ENCODE results near the gene SNRNP70.
A peak's percentile ranks its signal among the peaks of the same experiment; 100 is the strongest.

The SNRNP70 gene

GRCh38 chr19:49102303-49102702 is 17.1 kb downstream of the SNRNP70 start:
- DNase-seq = no peak

- DNase-seq = no peak
Observed at GRCh38 chr19:49103331-49104085, 18.3 kb downstream of the SNRNP70 start.

GRCh38 chr19:49104229-49104864 is 19.1 kb downstream of the SNRNP70 start:
- DNase-seq = no peak

- peak; percentile 36 for DNase-seq
Observed at GRCh38 chr19:49106648-49107135, 21.4 kb downstream of the SNRNP70 start.

GRCh38 chr19:49107625-49108459 is 22.6 kb downstream of the SNRNP70 start:
- no peak for DNase-seq

- no peak for DNase-seq
Observed at GRCh38 chr19:49109051-49109450, 23.8 kb downstream of the SNRNP70 start.

GRCh38 chr19:49109569-49110233 is 24.4 kb downstream of the SNRNP70 start:
- no peak for DNase-seq

GRCh38 chr19:49110567-49110966 is 25.3 kb downstream of the SNRNP70 start:
- DNase-seq = no peak

- no peak for DNase-seq
Observed at GRCh38 chr19:49111218-49111998, 26.2 kb downstream of the SNRNP70 start.

- DNase-seq = peak; percentile 30
Observed at GRCh38 chr19:49113762-49114629, 28.7 kb downstream of the SNRNP70 start, which contains the start of gene LIN7B. LIN7B (plus strand) TSS chr19:49114370; CDS start chr19:49114405, 35 bp downstream.

- DNase-seq = peak; percentile 12
Observed at GRCh38 chr19:49114630-49115363, 29.5 kb downstream of the SNRNP70 start.

GRCh38 chr19:49116544-49116943 is 31.3 kb downstream of the SNRNP70 start:
- DNase-seq = no peak

GRCh38 chr19:49117677-49118564 is 32.7 kb downstream of the SNRNP70 start:
- DNase-seq = no peak

- peak; percentile 85 for DNase-seq
Observed at GRCh38 chr19:49118565-49119410, 33.5 kb downstream of the SNRNP70 start, which contains the start of gene C19orf73. C19orf73 (minus strand) TSS chr19:49119143; CDS start chr19:49119022, 121 bp downstream.

- DNase-seq = peak; percentile 45
Observed at GRCh38 chr19:49119411-49120324, 34.4 kb downstream of the SNRNP70 start, which contains the start of gene PPFIA3. PPFIA3 (plus strand) TSS chr19:49119544; CDS start chr19:49127874, 8,330 bp downstream.

- DNase-seq = no peak
Observed at GRCh38 chr19:49120325-49120683, 35.1 kb downstream of the SNRNP70 start.

GRCh38 chr19:49120868-49121267 is 35.6 kb downstream of the SNRNP70 start:
- DNase-seq = no peak

Measured in NCI-H526 treated with DMSO at 0.1 percent for 48 hours (cell line).